Upper lobe of left lung (tissue), 6 donors: Measurements from ENCODE around the gene RPS14. TPM values are rescaled to one million over a fixed set of nuclear protein-coding genes. Genes with fewer than 3 reads are reported as not detected.

ENCODE experiments used
- ATAC-seq, 2 donors: fragments of 200-7000 bp; cut with Tn5 transposase; one replicate each; pipeline ENCODE4 v1.9.1; 2022; ENCODE audit warnings: mild to moderate bottlenecking in 2 of 2, moderate library complexity in 2 of 2; ENCODE audit not compliant: low FRiP score in 2 of 2
- DNase-seq, 2 donors: peaks; one replicate each; pipeline ENCODE4 v3.0.0-alpha.2; 2019 to 2020
- H3K27ac ChIP-seq, 4 donors: fragments of 200-600 bp; sonication (generic); one replicate each; pipeline ENCODE4 v1.5.1; 2016 to 2019
- H3K27me3 ChIP-seq, 4 donors: fragments of 200-600 bp; sonication (generic); one replicate each; pipeline ENCODE4 v1.5.1; 2017 to 2019
- H3K36me3 ChIP-seq, 4 donors: fragments of 200-600 bp; sonication (generic); one replicate each; pipeline ENCODE4 v1.5.1; 2016 to 2019
- H3K4me1 ChIP-seq, 4 donors: fragments of 200-600 bp; sonication (generic); one replicate each; pipeline ENCODE4 v1.5.1; 2018 to 2019
- H3K4me3 ChIP-seq, 4 donors: fragments of 200-600 bp; sonication (generic); one replicate each; pipeline ENCODE4 v1.5.1; 2017 to 2019; ENCODE audit warnings: mild to moderate bottlenecking in 2 of 4, moderate library complexity in 1 of 4
- H3K9me3 ChIP-seq, 4 donors: fragments of 200-600 bp; sonication (generic); one replicate each; pipeline ENCODE4 v1.5.1; 2018 to 2019
- CTCF ChIP-seq, 6 experiments: fragments of 450-650 bp in 4 of 6; fragments of 200-600 bp in 2 of 6; sonication (generic) in 2 of 6; IDR thresholded peaks; one replicate each; pipeline ENCODE4 v1.5.1; 2016 to 2019; ENCODE audit warnings: antibody characterized with exemption in 6 of 6
- EP300 ChIP-seq, 4 donors: sonication (generic); formaldehyde crosslinking; IDR thresholded peaks; one replicate each; pipeline ENCODE4 v1.5.1; 2017; ENCODE audit warnings: antibody characterized with exemption in 4 of 4, control low read depth in 2 of 4
- POLR2A ChIP-seq, 4 donors: fragments of 450-650 bp; IDR thresholded peaks; one replicate each; pipeline ENCODE4 v1.5.1; 2016 to 2017; ENCODE audit warnings: antibody characterized with exemption in 4 of 4, mild to moderate bottlenecking in 2 of 4
- POLR2AphosphoS5 ChIP-seq, 2 donors: sonication (generic); formaldehyde crosslinking; IDR thresholded peaks; one replicate each; pipeline ENCODE4 v1.5.1; 2017; ENCODE audit warnings: antibody characterized with exemption in 2 of 2
- WGBS, 2 donors: methylation state at CpG; one replicate each; pipeline ENCODE4 v1.1.5; 2017 to 2018; 5-methylcytosine and 5-hydroxymethylcytosine counted together
- total RNA-seq, 6 donors: library from RNA; depleted of rRNA in 4 of 6; stranded (reverse); fragments of >200 nt in 4 of 6; gene quantifications; one replicate each; pipeline versions ENCODE4 v1.1.0 to v1.2.1, GENCODE V29; 2016 to 2021
- donor health status: DM: no; HTN: no; CAD: no; lungs with moderate emphysema.
- donor health status: DM: no; HTN: yes; CAD: no; lungs with severe emphysema.

RPS14 gene
- total RNA-seq, 6 donors from 2014 or later = 806 to 1,982 (median 1,727) TPM

- ATAC-seq (no peak), DNase-seq (no peak)
- Histone ChIP-seq H3K4me1 (peaks cover 3 to 15% (median 7%) of the 10 kb centered on the region in 4 donors), H3K9me3 (no peaks in the 10 kb centered on the region), H3K36me3 (peaks cover 53 to 100% (median 94%) of the 10 kb centered on the region in 4 donors), H3K27ac (peak overlapping the region in 1 of 4 donors; percentile 39), H3K4me3 (no peak overlapping the region), H3K27me3 (no peaks in the 10 kb centered on the region)
- TF ChIP-seq POLR2A (IDR thresholded peaks at IDR 0.05) = no peak
- no peak for TF ChIP-seq POLR2AphosphoS5 (IDR thresholded peaks at IDR 0.05)
- no peak for TF ChIP-seq EP300 (IDR thresholded peaks at IDR 0.05)
- no peak for TF ChIP-seq CTCF (IDR thresholded peaks at IDR 0.05)
- WGBS, 2 donors = 50 to 70% methylated on average over 1 to 4 of the region's 4 CpGs
Measured at GRCh38 chr5:150402229-150402773, 47.2 kb downstream of the RPS14 start.

- no peaks in the 10 kb centered on the region for H3K9me3 ChIP-seq
- ATAC-seq = no peak
- 84% methylated on average over 11 of the region's 11 CpGs for WGBS, 2 donors
- H3K4me3 ChIP-seq = no peak overlapping the region
- peak overlapping the region in 2 of 4 donors; percentile 18 to 39 for H3K27ac ChIP-seq
- TF ChIP-seq EP300 (IDR thresholded peaks at IDR 0.05) (no peak), POLR2AphosphoS5 (IDR thresholded peaks at IDR 0.05) (peak in 1 of 2 donors; percentile 6), CTCF (IDR thresholded peaks at IDR 0.05) (no peak)
- H3K4me1 ChIP-seq = peaks cover 0 to 8% (median 2%) of the 10 kb centered on the region in 4 donors
- H3K27me3 ChIP-seq = no peaks in the 10 kb centered on the region
- no peak for DNase-seq
- H3K36me3 ChIP-seq = peaks cover 49 to 99% (median 92%) of the 10 kb centered on the region in 4 donors
Measured at GRCh38 chr5:150401376-150402228, 47.9 kb downstream of the RPS14 start.

GRCh38 chr5:150401076-150401375 lies 48.5 kb downstream of the RPS14 start:
- Histone ChIP-seq H3K4me1 (peaks cover 0 to 8% (median 2%) of the 10 kb centered on the region in 4 donors), H3K36me3 (peaks cover 47 to 99% (median 93%) of the 10 kb centered on the region in 4 donors), H3K27ac (peak overlapping the region in 1 of 4 donors; percentile 18), H3K9me3 (no peaks in the 10 kb centered on the region), H3K27me3 (no peaks in the 10 kb centered on the region), H3K4me3 (no peak overlapping the region)
- no peak for ATAC-seq
- whole genome bisulfite sequencing, 2 donors = 44 to 51% methylated on average over 3 of the region's 3 CpGs
- TF ChIP-seq POLR2AphosphoS5 (IDR thresholded peaks at IDR 0.05) (no peak), CTCF (IDR thresholded peaks at IDR 0.05) (no peak), POLR2A (IDR thresholded peaks at IDR 0.05) (no peak), EP300 (IDR thresholded peaks at IDR 0.05) (no peak)
- no peak for DNase-seq

GRCh38 chr5:150400316-150401075 lies 49.0 kb downstream of the RPS14 start:
- Histone ChIP-seq H3K4me1 (peaks cover 0 to 8% (median 2%) of the 10 kb centered on the region in 4 donors), H3K36me3 (peaks cover 45 to 99% (median 92%) of the 10 kb centered on the region in 4 donors), H3K9me3 (no peaks in the 10 kb centered on the region), H3K4me3 (no peak overlapping the region), H3K27me3 (no peaks in the 10 kb centered on the region), H3K27ac (peak overlapping the region in 1 of 4 donors; percentile 18)
- ATAC-seq = no peak
- DNase-seq = no peak
- TF ChIP-seq CTCF (IDR thresholded peaks at IDR 0.05) (no peak), POLR2AphosphoS5 (IDR thresholded peaks at IDR 0.05) (peak in 1 of 2 donors; percentile 23)
- 83 to 88% methylated on average over 12 of the region's 12 CpGs for WGBS, 2 donors
